Measurements from ENCODE around the gene UGT1A10. TPM values are rescaled to one million over a fixed set of nuclear protein-coding genes. Genes with fewer than 3 reads are reported as not detected.
"Not testable (repeated sequence)": the region's sequence is repeated elsewhere in the genome, so short reads cannot be mapped to it uniquely, and the experiment has no call there.

Gene UGT1A10
- total RNA-seq, result not detected
- not detected for polyA plus RNA-seq (ENCODE audit: insufficient read depth in 1 of 8, insufficient read length in 8 of 8, low replicate concordance in 1 of 8)
- long read RNA-seq, donor 1, result 0 reads
- long read RNA-seq, donor 2, result 0 reads
- long read RNA-seq, donor 3, result 0 reads
- long read RNA-seq, donor 4, result 0 reads
- long read RNA-seq, donor 5, result 0 reads
- long read RNA-seq, donor 6, result 0 reads
- long read RNA-seq, donor 7, result 0 reads
- long read RNA-seq, donor 8, result 0 reads
- long read RNA-seq, donor 9, result 0 reads
- long read RNA-seq, donor 10, result 0 reads
- long read RNA-seq, donor 11, result 0 reads

DNA sequence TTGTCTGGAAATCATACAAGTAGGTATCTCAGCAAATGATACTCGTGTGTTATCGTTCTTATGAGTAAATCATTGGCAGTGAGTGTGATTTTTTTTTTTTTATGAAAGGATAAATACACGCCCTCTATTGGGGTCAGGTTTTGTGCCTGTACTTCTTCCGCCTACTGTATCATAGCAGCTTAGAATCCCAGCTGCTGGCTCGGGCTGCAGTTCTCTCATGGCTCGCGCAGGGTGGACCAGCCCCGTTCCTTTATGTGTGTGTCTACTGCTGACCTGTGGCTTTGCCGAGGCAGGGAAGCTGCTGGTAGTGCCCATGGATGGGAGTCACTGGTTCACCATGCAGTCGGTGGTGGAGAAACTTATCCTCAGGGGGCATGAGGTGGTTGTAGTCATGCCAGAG lies at the start of gene UGT1A10:
TSS of gene UGT1A10 (plus strand) at position 143 of the 400 bp plus-strand sequence. CDS start at position 218, 75 bp downstream.
- not testable (repeated sequence) for H3K4me3 ChIP-seq (ENCODE audit: low read length); H3K27ac ChIP-seq (ENCODE audit: low read length); H3K36me3 ChIP-seq (ENCODE audit: control insufficient read depth, insufficient read depth, low read length); DNase-seq; H3K9me3 ChIP-seq (replicated peaks; ENCODE audit: control insufficient read depth, low read depth, low read length); H3K27me3 ChIP-seq (ENCODE audit: control insufficient read depth, insufficient read depth, low read length); H3K4me1 ChIP-seq (ENCODE audit: control insufficient read depth, insufficient read depth, low read length)
- 87% methylated on average over 5 of the region's 10 CpGs for WGBS (ENCODE audit: insufficient coverage)

DNA sequence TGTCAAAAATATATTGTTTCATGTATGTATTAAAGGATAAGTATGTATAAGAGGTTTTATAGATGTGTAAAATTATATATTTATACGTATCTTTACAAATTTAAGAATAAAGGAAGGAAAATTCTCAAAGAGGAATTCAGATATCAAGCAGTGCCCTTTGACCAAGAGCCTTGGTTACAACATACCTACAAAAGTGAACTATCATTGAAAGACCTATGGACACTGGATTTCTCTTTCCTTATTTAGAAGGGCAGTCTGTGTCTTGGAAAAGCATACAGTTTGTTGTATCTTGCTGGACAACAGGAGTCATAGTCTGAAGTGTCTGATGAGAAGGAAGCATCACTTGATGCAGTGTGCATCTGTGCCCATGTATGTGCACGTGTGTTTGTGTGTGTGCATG lies 47.8 kb upstream of the UGT1A10 start:
- H3K36me3 ChIP-seq (ENCODE audit: control insufficient read depth, insufficient read depth, low read length), result no peaks in the 10 kb centered on the region
- 83% methylated on average over 1 of the region's 2 CpGs for WGBS (ENCODE audit: insufficient coverage)
- DNase-seq, result no peak
- H3K9me3 ChIP-seq (replicated peaks; ENCODE audit: control insufficient read depth, low read depth, low read length), result no peaks in the 10 kb centered on the region
- H3K27me3 ChIP-seq (ENCODE audit: control insufficient read depth, insufficient read depth, low read length), result no peaks in the 10 kb centered on the region
- no peak overlapping the region for H3K4me3 ChIP-seq (ENCODE audit: low read length)
- no peak overlapping the region for H3K27ac ChIP-seq (ENCODE audit: low read length)
- no peaks in the 10 kb centered on the region for H3K4me1 ChIP-seq (ENCODE audit: control insufficient read depth, insufficient read depth, low read length)

DNA sequence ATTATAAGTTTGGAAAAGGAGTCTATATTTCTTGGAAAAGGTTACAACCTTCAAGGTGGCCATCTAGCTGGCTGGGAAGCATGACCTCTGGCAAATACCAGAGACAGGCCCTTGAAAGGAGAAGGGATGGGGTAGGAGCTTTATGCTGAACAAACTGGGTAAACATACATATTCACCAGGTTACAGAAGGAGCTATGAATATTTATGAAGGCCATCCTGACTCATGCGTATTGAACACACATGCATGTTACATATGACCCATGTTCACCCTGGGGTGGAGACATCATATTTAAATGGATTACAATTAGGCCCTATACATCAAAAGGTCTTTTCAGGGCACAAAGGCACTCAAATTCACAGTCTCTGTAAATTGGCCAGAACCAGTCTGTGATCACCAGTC lies 43.5 kb upstream of the UGT1A10 start:
- H3K27me3 ChIP-seq (ENCODE audit: control insufficient read depth, insufficient read depth, low read length); H3K36me3 ChIP-seq (ENCODE audit: control insufficient read depth, insufficient read depth, low read length); H3K4me3 ChIP-seq (ENCODE audit: low read length); H3K9me3 ChIP-seq (replicated peaks; ENCODE audit: control insufficient read depth, low read depth, low read length); DNase-seq; H3K27ac ChIP-seq (ENCODE audit: low read length); H3K4me1 ChIP-seq (ENCODE audit: control insufficient read depth, insufficient read depth, low read length): not testable (repeated sequence)
- WGBS (ENCODE audit: insufficient coverage), result no CpG with 5 or more reads among the region's 1 CpG

DNA sequence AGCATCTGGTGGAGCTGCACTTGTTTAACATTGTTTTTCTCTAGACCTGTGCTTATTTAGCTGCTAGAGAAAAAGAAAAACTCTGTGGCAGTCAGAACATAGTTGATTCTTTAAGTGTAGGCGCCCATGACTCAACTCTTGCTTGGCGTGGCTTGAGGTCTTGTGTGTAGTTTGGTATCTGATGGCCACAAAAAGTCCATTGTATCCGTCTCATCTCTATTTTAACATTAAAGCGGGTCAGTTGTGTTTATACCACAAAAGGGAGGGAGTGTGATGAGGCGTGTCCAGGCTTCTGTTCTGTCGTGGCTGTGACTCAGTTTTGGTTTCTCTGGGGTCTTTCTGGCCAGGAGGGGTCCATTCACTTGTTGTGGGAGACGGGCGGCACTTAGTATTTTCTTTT lies 43.0 kb upstream of the UGT1A10 start:
- H3K4me3 ChIP-seq (ENCODE audit: low read length), result no peak overlapping the region
- H3K36me3 ChIP-seq (ENCODE audit: control insufficient read depth, insufficient read depth, low read length), result no peaks in the 10 kb centered on the region
- no peaks in the 10 kb centered on the region for H3K4me1 ChIP-seq (ENCODE audit: control insufficient read depth, insufficient read depth, low read length)
- no peak overlapping the region for H3K27ac ChIP-seq (ENCODE audit: low read length)
- WGBS (ENCODE audit: insufficient coverage), result no CpG with 5 or more reads among the region's 8 CpGs
- no peaks in the 10 kb centered on the region for H3K27me3 ChIP-seq (ENCODE audit: control insufficient read depth, insufficient read depth, low read length)
- no peaks in the 10 kb centered on the region for H3K9me3 ChIP-seq (replicated peaks; ENCODE audit: control insufficient read depth, low read depth, low read length)
- DNase-seq, result no peak

DNA sequence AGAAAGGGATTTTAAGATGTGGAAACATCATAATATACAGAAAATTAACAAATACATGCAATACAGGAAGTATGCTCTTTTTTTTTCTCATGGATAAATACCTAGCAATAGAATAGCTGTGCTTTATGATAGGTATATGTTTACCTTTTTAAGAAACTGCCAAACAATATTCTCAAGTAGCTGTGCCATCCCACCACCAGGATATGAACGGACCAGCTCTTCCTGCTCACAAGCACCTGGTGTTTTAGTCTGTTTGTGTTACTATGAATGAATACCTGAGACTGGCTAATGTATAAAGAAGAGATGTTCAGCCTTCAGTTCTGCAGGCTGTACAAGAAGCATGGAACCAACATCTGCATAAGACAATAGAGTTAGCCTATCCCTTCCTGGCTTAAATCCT lies 38.7 kb upstream of the UGT1A10 start:
- H3K4me3 ChIP-seq (ENCODE audit: low read length), result no peak overlapping the region
- no CpG with 5 or more reads among the region's 1 CpG for WGBS (ENCODE audit: insufficient coverage)
- no peaks in the 10 kb centered on the region for H3K36me3 ChIP-seq (ENCODE audit: control insufficient read depth, insufficient read depth, low read length)
- no peaks in the 10 kb centered on the region for H3K9me3 ChIP-seq (replicated peaks; ENCODE audit: control insufficient read depth, low read depth, low read length)
- H3K27me3 ChIP-seq (ENCODE audit: control insufficient read depth, insufficient read depth, low read length), result peaks cover 3% of the 10 kb centered on the region
- no peak overlapping the region for H3K27ac ChIP-seq (ENCODE audit: low read length)
- DNase-seq, result no peak
- H3K4me1 ChIP-seq (ENCODE audit: control insufficient read depth, insufficient read depth, low read length), result no peaks in the 10 kb centered on the region

DNA sequence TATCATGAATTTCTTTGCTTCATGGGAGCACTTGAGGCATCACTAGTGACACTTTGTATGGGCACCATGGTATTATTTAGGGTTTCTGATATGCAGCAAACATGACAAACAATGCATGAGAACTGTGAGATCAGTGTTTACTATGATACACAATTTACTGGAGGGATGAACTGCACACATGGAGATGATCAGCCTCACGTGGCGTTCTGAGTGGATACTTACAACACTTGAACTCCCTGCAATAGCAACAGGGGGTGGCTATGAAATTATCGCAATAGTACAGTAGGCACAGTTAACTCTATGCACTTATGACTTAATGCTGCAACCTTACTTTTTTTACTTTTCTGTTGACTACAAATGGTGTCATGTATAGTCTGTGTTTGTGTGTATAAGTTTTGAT lies 37.3 kb upstream of the UGT1A10 start:
- no peak for DNase-seq
- no peaks in the 10 kb centered on the region for H3K9me3 ChIP-seq (replicated peaks; ENCODE audit: control insufficient read depth, low read depth, low read length)
- H3K36me3 ChIP-seq (ENCODE audit: control insufficient read depth, insufficient read depth, low read length), result no peaks in the 10 kb centered on the region
- no peaks in the 10 kb centered on the region for H3K4me1 ChIP-seq (ENCODE audit: control insufficient read depth, insufficient read depth, low read length)
- H3K27ac ChIP-seq (ENCODE audit: low read length), result no peak overlapping the region
- peaks cover 3% of the 10 kb centered on the region for H3K27me3 ChIP-seq (ENCODE audit: control insufficient read depth, insufficient read depth, low read length)
- no peak overlapping the region for H3K4me3 ChIP-seq (ENCODE audit: low read length)
- WGBS (ENCODE audit: insufficient coverage), result no CpG with 5 or more reads among the region's 3 CpGs

DNA sequence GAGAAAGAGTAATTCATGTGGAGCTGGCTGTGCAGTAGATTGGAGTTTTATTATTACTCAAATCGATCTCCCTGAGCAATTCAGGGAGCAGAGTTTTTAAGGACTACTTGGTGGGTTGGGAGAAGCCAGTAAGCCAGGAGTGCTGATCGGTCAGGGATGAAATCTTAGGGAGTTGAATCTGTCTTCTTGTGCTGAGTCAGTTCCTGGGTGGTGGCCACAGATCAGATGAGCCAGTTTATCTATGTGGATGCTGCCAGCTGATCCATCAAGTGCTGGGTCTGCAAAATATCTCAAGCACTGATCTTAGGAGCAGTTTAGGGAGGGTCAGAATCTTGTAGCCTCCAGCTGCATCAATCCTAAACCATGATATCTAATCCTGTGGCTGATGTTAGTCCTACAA lies 35.9 kb upstream of the UGT1A10 start:
- Histone ChIP-seq H3K36me3 (ENCODE audit: control insufficient read depth, insufficient read depth, low read length) (no peaks in the 10 kb centered on the region), H3K27me3 (ENCODE audit: control insufficient read depth, insufficient read depth, low read length) (peaks cover 3% of the 10 kb centered on the region), H3K27ac (ENCODE audit: low read length) (no peak overlapping the region), H3K9me3 (replicated peaks; ENCODE audit: control insufficient read depth, low read depth, low read length) (no peaks in the 10 kb centered on the region), H3K4me1 (ENCODE audit: control insufficient read depth, insufficient read depth, low read length) (no peaks in the 10 kb centered on the region), H3K4me3 (ENCODE audit: low read length) (no peak overlapping the region)
- 74% methylated on average over 2 of the region's 2 CpGs for WGBS (ENCODE audit: insufficient coverage)
- DNase-seq, result no peak

DNA sequence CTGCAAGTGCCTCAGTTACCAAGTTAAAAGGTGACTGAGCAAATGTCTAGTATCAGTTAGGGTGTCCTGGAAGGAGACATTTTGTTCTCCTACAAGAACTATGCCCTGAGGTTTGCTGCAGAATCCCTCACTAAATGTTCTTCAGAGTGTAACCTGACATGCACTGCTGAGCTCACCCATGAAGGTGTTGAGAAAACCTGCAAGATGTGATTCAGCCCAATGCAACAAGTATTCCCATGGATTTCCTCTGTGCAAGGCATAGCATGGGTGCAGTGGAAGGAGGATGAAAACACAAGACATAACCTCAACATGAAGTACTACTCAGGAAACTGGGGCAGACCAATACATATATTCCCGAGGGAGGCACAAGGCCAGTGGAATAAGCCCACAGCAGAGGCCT lies 34.2 kb upstream of the UGT1A10 start:
- H3K27ac ChIP-seq (ENCODE audit: low read length), result no peak overlapping the region
- DNase-seq, result no peak
- no peaks in the 10 kb centered on the region for H3K36me3 ChIP-seq (ENCODE audit: control insufficient read depth, insufficient read depth, low read length)
- H3K4me1 ChIP-seq (ENCODE audit: control insufficient read depth, insufficient read depth, low read length), result no peaks in the 10 kb centered on the region
- H3K4me3 ChIP-seq (ENCODE audit: low read length), result no peak overlapping the region
- no peaks in the 10 kb centered on the region for H3K9me3 ChIP-seq (replicated peaks; ENCODE audit: control insufficient read depth, low read depth, low read length)
- no CpG with 5 or more reads among the region's 1 CpG for WGBS (ENCODE audit: insufficient coverage)
- H3K27me3 ChIP-seq (ENCODE audit: control insufficient read depth, insufficient read depth, low read length), result peaks cover 3% of the 10 kb centered on the region

DNA sequence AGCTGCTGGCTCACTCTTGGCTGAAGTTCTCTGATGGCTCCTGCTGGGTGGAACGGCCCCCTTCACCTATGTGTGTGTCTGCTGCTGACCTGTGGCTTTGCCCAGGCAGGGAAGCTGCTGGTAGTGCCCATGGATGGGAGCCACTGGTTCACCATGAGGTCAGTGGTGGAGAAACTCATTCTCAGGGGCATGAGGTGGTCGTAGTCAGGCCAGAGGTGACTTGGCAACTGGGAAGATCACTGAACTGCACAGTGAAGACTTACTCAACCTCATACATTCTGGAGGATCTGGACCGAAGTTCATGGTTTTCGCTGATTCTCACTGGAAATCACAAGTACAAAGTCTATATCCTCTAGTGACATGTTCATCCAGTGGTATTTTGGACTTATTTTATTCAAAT lies 32.7 kb upstream of the UGT1A10 start:
- Histone ChIP-seq H3K9me3 (replicated peaks; ENCODE audit: control insufficient read depth, low read depth, low read length) (no peaks in the 10 kb centered on the region), H3K36me3 (ENCODE audit: control insufficient read depth, insufficient read depth, low read length) (no peaks in the 10 kb centered on the region), H3K4me3 (ENCODE audit: low read length) (no peak overlapping the region), H3K4me1 (ENCODE audit: control insufficient read depth, insufficient read depth, low read length) (no peaks in the 10 kb centered on the region), H3K27ac (ENCODE audit: low read length) (no peak overlapping the region), H3K27me3 (ENCODE audit: control insufficient read depth, insufficient read depth, low read length) (peaks cover 3% of the 10 kb centered on the region)
- DNase-seq, result no peak
- no CpG with 5 or more reads among the region's 4 CpGs for WGBS (ENCODE audit: insufficient coverage)

DNA sequence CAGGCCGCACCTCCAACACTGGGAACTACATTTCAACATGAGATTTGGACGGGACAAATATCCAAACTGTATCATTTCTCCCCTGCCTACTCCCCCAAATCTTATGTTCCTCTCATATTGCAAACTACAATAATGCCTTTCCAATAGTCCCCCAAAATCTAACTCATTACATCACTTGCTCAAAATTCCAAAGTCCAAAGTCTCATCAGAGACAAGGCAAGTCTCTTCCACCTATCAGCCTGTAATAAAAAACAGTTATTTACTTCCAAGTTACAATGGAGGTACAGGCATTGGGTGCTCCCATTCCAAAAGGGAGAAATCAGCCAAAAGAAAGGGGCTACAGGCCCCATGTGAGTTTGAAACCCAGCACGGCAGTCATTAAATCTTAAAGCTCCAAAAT lies 31.4 kb upstream of the UGT1A10 start:
- DNase-seq, result no peak
- Histone ChIP-seq H3K27ac (ENCODE audit: low read length) (no peak overlapping the region), H3K4me3 (ENCODE audit: low read length) (no peak overlapping the region), H3K9me3 (replicated peaks; ENCODE audit: control insufficient read depth, low read depth, low read length) (no peaks in the 10 kb centered on the region), H3K27me3 (ENCODE audit: control insufficient read depth, insufficient read depth, low read length) (peaks cover 3% of the 10 kb centered on the region), H3K36me3 (ENCODE audit: control insufficient read depth, insufficient read depth, low read length) (no peaks in the 10 kb centered on the region), H3K4me1 (ENCODE audit: control insufficient read depth, insufficient read depth, low read length) (no peaks in the 10 kb centered on the region)
- WGBS (ENCODE audit: insufficient coverage), result 90% methylated on average over 2 of the region's 3 CpGs

DNA sequence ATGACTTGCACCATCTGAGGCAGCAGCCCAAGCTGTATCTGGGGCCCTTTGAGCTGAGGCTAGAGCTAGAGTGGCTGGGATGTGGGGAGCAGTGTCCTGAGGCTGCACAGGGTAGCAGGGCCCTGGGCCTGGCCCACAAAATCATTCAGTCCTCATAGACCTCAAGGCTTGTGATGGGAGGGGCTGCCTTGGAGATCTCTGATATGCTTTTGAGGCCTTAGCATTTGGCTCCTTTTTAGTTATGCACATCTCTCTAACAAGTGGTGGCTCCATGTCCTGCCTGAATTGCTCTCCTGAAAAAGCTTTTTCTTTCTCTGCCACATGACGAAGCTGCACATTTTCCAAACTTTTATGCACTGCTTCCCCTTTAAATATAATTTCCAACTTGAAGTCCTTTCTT lies 30.6 kb upstream of the UGT1A10 start:
- no peak for DNase-seq
- Histone ChIP-seq H3K36me3 (ENCODE audit: control insufficient read depth, insufficient read depth, low read length) (no peaks in the 10 kb centered on the region), H3K27me3 (ENCODE audit: control insufficient read depth, insufficient read depth, low read length) (no peaks in the 10 kb centered on the region), H3K27ac (ENCODE audit: low read length) (no peak overlapping the region), H3K9me3 (replicated peaks; ENCODE audit: control insufficient read depth, low read depth, low read length) (no peaks in the 10 kb centered on the region), H3K4me1 (ENCODE audit: control insufficient read depth, insufficient read depth, low read length) (no peaks in the 10 kb centered on the region), H3K4me3 (ENCODE audit: low read length) (no peak overlapping the region)
- 83% methylated on average over 1 of the region's 1 CpG for WGBS (ENCODE audit: insufficient coverage)

Data from muscle of leg (tissue), 16 donors.